Measurements from ENCODE around the gene CFAP57. TPM values are rescaled to one million over a fixed set of nuclear protein-coding genes. Genes with fewer than 3 reads are reported as not detected.
A peak's percentile ranks its signal among the peaks of the same experiment; 100 is the strongest.

CFAP57 gene
- total and polyA plus RNA-seq, 2 of the 8 experiments (the other 6 are each of a cell fraction or from before 2014, with no cell fraction given) = 0.20 to 0.80 TPM

DNA sequence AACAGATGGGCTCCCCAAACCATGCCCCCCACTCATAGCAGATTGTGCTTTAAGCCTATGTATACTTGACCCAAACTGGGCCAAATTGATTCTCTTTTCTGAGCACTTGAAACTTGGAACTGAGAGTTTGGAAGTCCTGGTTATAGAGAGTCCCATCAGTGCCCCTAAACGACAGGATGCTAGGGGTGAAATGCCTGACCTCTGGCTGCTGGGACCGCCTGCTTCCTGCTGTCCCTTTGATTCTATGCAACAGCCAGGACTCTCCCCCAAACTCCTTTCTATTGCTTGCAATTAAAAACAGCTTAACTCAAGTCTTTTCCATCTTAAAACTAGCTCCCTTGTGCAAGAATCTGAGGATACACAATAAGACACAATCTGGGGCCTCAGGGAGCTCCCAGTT, 108.6 kb downstream of the CFAP57 start:
- no peak overlapping the region for H2BK5ac ChIP-seq (ENCODE audit: low read depth, low read length)
- H3K79me2 ChIP-seq (ENCODE audit: control insufficient read depth in 1 of 2, insufficient read depth in 2 of 2, low read length in 2 of 2) = no peaks in the 10 kb centered on the region
- 53% methylated on average over 2 of the region's 2 CpGs; no CpG with 5 or more reads in 1 of the 2 experiments for WGBS, 2 experiments (ENCODE audit: extremely low coverage in 1 of 2, insufficient coverage in 1 of 2, insufficient read length in 1 of 2, insufficient replicate concordance in 2 of 2, low coverage in 1 of 2, low lambda C conversion rate in 2 of 2, missing lambda C conversion rate in 1 of 2)
- H3K23ac ChIP-seq (ENCODE audit: insufficient read length) = no peak overlapping the region
- peaks cover 0 to 10% (median 8%) of the 10 kb centered on the region in 4 experiments; a peak in 6 of 7 replicates for H3K4me1 ChIP-seq (replicated peaks in 1 of 4; ENCODE audit: control insufficient read depth in 3 of 4, insufficient read depth in 4 of 4, low read length in 3 of 4)
- H4K91ac ChIP-seq (replicated peaks; ENCODE audit: insufficient read length, low read length) = no peak overlapping the region
- no peaks in the 10 kb centered on the region; the same call in none of the 2 replicates for H3K79me1 ChIP-seq (ENCODE audit: low read depth, low read length)
- no peak overlapping the region for H2BK15ac ChIP-seq (ENCODE audit: low read length)
- no peaks in the 10 kb centered on the region for H3K9me3 ChIP-seq (ENCODE audit: insufficient read depth in 2 of 2, low read depth in 1 of 2, low read length in 1 of 2)
- peaks cover 3% of the 10 kb centered on the region; the same call in 1 of the 2 replicates for H3K23me2 ChIP-seq (ENCODE audit: low read depth, low read length)
- no peak overlapping the region for H2AK5ac ChIP-seq (ENCODE audit: low read depth, low read length)
- H3K4ac ChIP-seq (replicated peaks; ENCODE audit: insufficient read length, low read depth, low read length) = no peak overlapping the region
- no peak overlapping the region for H3K56ac ChIP-seq (replicated peaks; ENCODE audit: insufficient read length, low read depth, low read length)
- H3K27ac ChIP-seq (ENCODE audit: low read depth, low read length) = no peak overlapping the region
- H4K8ac ChIP-seq (ENCODE audit: extremely low read depth, insufficient read depth, low read length) = 0 out of 2 replicates have a peak overlapping the region, but pooled peaks have one; percentile 11
- no peak overlapping the region for H2BK20ac ChIP-seq (ENCODE audit: low read length)
- no peak overlapping the region for H3K18ac ChIP-seq (ENCODE audit: extremely low read depth, low read length)
- H3K4me2 ChIP-seq (ENCODE audit: insufficient read depth in 1 of 2, low read depth in 2 of 2, low read length in 2 of 2) = no peak overlapping the region
- no peaks in the 10 kb centered on the region for H3K36me3 ChIP-seq (ENCODE audit: control insufficient read depth in 2 of 4, insufficient read depth in 4 of 4, low read length in 3 of 4)
- no peak overlapping the region for H2BK12ac ChIP-seq (ENCODE audit: low read depth, low read length)
- DNase-seq (ENCODE audit: low read depth in 1 of 2, low spot score in 2 of 2) (no peak), FAIRE-seq (no peak)
- no peak overlapping the region for H3K14ac ChIP-seq (ENCODE audit: insufficient read length)
- ChIA-PET CTCF (ENCODE audit: partially characterized antibody) (interaction anchor here (1.1 to 1.5 kb wide), 4 partner anchors 9 to 134 kb away, joined by 3 to 4 read pairs (median 4); no protein-coding TSS in a partner anchor), POLR2A (ENCODE audit: partially characterized antibody) (interaction anchor here (1.0 to 3.1 kb wide), 3 partner anchors 9 to 28 kb away, joined by 3 to 16 read pairs (median 7); partner anchors contain the start of gene TMEM125)
- H3K27me3 ChIP-seq (replicated peaks in 1 of 4; ENCODE audit: control insufficient read depth in 3 of 4, extremely low read depth in 1 of 4, insufficient read depth in 3 of 4, low read length in 3 of 4) = no peaks in the 10 kb centered on the region; a peak in 1 of 7 replicates
- no peak overlapping the region for H4K5ac ChIP-seq (ENCODE audit: insufficient read length, low read depth, low read length)
- H3K9ac ChIP-seq (replicated peaks in 1 of 4; ENCODE audit: extremely low read depth in 1 of 4, low read depth in 3 of 4, low read length in 3 of 4) = no peak overlapping the region
- no peak overlapping the region for H3K4me3 ChIP-seq (ENCODE audit: extremely low read depth in 1 of 4, insufficient read depth in 2 of 4, low read depth in 3 of 4, low read length in 4 of 4)
- H4K20me1 ChIP-seq (replicated peaks in 1 of 2; ENCODE audit: control insufficient read depth in 1 of 2, insufficient read depth in 2 of 2, low read length in 2 of 2) = no peaks in the 10 kb centered on the region
- H2BK120ac ChIP-seq (replicated peaks; ENCODE audit: low read depth, low read length) = no peak overlapping the region
- no peak overlapping the region for H2AFZ ChIP-seq (ENCODE audit: low read length)
- no peak for TF ChIP-seq POU5F1 (IDR thresholded peaks at IDR 0.05; ENCODE audit: low read depth, low read length)
- no peak for TF ChIP-seq FOSL1 (IDR thresholded peaks at IDR 0.05; ENCODE audit: insufficient read depth, low read depth, low read length)
- TF ChIP-seq CBX8 (IDR thresholded peaks at IDR 0.05; ENCODE audit: borderline replicate concordance, low read depth, low read length) = no peak
- no peak for TF ChIP-seq POLR2AphosphoS5 (IDR thresholded peaks at IDR 0.05; ENCODE audit: low read depth, low read length)
- TF ChIP-seq POLR2A (IDR thresholded peaks at IDR 0.05; ENCODE audit: control extremely low read depth in 1 of 2, low read depth in 2 of 2, low read length in 2 of 2) = no peak
- TF ChIP-seq, protein P1, sequence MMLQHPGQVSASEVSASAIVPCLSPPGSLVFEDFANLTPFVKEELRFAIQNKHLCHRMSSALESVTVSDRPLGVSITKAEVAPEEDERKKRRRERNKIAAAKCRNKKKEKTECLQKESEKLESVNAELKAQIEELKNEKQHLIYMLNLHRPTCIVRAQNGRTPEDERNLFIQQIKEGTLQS (IDR thresholded peaks at IDR 0.05; ENCODE audit: insufficient read depth, low read depth, low read length) = no peak
- no peak for TF ChIP-seq CHD2 (IDR thresholded peaks at IDR 0.05; ENCODE audit: low read length)
- TF ChIP-seq TEAD4 (IDR thresholded peaks at IDR 0.05; ENCODE audit: low read depth, low read length) = no peak
- no peak for TF ChIP-seq YY1 (IDR thresholded peaks at IDR 0.05; ENCODE audit: low read depth, low read length)
- TF ChIP-seq JUND (IDR thresholded peaks at IDR 0.05; ENCODE audit: low read length) = no peak
- TF ChIP-seq SIN3A (conservative IDR thresholded peaks at IDR 0.05 in 1 of 2, IDR thresholded peaks at IDR 0.05 in 1 of 2; ENCODE audit: low read depth in 1 of 2, low read length in 2 of 2) = no peak
- no peak for TF ChIP-seq SAP30 (IDR thresholded peaks at IDR 0.05; ENCODE audit: insufficient read depth, insufficient replicate concordance, low read length)
- TF ChIP-seq RNF2 (IDR thresholded peaks at IDR 0.05; ENCODE audit: borderline replicate concordance, low read depth, low read length, missing control alignments, poor library complexity, severe bottlenecking) = no peak

Measured in H1 (cell line).